ENCODE results near the gene PGAP3.

PGAP3 gene

DNA sequence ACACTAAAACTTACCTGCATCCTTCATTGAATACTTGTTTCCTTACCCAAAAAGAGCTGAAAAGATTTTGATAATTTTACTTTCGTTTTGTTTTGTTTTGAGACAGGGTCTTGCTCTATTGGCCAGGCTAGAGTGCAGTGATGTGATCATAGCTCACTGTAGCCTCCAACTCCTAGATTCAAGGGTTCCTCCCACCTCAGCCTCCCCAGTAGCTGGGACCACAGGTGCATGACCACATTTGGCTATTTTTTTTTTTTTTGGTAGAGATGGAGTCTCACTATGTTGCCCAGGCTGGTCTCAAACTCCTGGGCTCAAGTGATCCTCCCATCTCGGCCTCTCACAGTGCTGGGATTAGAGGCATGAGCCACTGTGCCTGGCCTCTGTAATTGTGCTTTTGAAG is 32.8 kb downstream of the PGAP3 start:
- no peak overlapping the region for H4K8ac ChIP-seq (ENCODE audit: low read depth, low read length)
- H2BK5ac ChIP-seq (ENCODE audit: low read length): no peak overlapping the region
- peaks cover 10% of the 10 kb centered on the region for H3K4me1 ChIP-seq (ENCODE audit: control insufficient read depth, low read depth, low read length)
- H3K56ac ChIP-seq (ENCODE audit: low read length): no peak overlapping the region
- H2BK15ac ChIP-seq (replicated peaks; ENCODE audit: low read depth): no peak overlapping the region
- no peak overlapping the region for H3K18ac ChIP-seq (ENCODE audit: low read length)
- no peak overlapping the region for H3K9ac ChIP-seq (ENCODE audit: low read length)
- H3K23ac ChIP-seq (ENCODE audit: low read length): no peak overlapping the region
- H3K36me3 ChIP-seq (ENCODE audit: control insufficient read depth, insufficient read depth, low read length): no peaks in the 10 kb centered on the region
- no peak overlapping the region for H3K4me3 ChIP-seq (ENCODE audit: low read length)
- no peak overlapping the region for H2AK5ac ChIP-seq (ENCODE audit: low read length)
- WGBS (ENCODE audit: extremely low coverage, insufficient coverage, low lambda C conversion rate): no CpG with 5 or more reads among the region's 2 CpGs
- H3K27me3 ChIP-seq (ENCODE audit: insufficient read depth, low read length, poor library complexity): no peaks in the 10 kb centered on the region
- no peak overlapping the region for H3K4me2 ChIP-seq (ENCODE audit: low read length)
- no peak overlapping the region for H3K4ac ChIP-seq (ENCODE audit: low read depth, low read length)
- H4K5ac ChIP-seq (ENCODE audit: low read length): no peak overlapping the region
- DNase-seq: no peak
- H2BK120ac ChIP-seq (ENCODE audit: low read depth, low read length): no peak overlapping the region
- H3K79me2 ChIP-seq (ENCODE audit: control insufficient read depth, insufficient read depth, low read length): no peaks in the 10 kb centered on the region
- no peak overlapping the region for H3K27ac ChIP-seq (ENCODE audit: low read depth, low read length)
- peaks cover 1% of the 10 kb centered on the region for H3K79me1 ChIP-seq (ENCODE audit: low read length)

- Histone ChIP-seq H3K18ac (ENCODE audit: low read length) (no peak overlapping the region), H3K9ac (ENCODE audit: low read length) (no peak overlapping the region), H2BK120ac (ENCODE audit: low read depth, low read length) (no peak overlapping the region), H3K56ac (ENCODE audit: low read length) (peak overlapping the region; percentile 65), H2AK5ac (ENCODE audit: low read length) (peak overlapping the region; percentile 22), H2BK15ac (replicated peaks; ENCODE audit: low read depth) (no peak overlapping the region), H4K5ac (ENCODE audit: low read length) (no peak overlapping the region), H3K4me1 (ENCODE audit: control insufficient read depth, low read depth, low read length) (peaks cover 10% of the 10 kb centered on the region), H3K27me3 (ENCODE audit: insufficient read depth, low read length, poor library complexity) (no peaks in the 10 kb centered on the region), H3K79me2 (ENCODE audit: control insufficient read depth, insufficient read depth, low read length) (no peaks in the 10 kb centered on the region), H3K79me1 (ENCODE audit: low read length) (peaks cover 1% of the 10 kb centered on the region), H3K27ac (ENCODE audit: low read depth, low read length) (no peak overlapping the region), H3K4me3 (ENCODE audit: low read length) (no peak overlapping the region), H3K4ac (ENCODE audit: low read depth, low read length) (no peak overlapping the region), H3K36me3 (ENCODE audit: control insufficient read depth, insufficient read depth, low read length) (no peaks in the 10 kb centered on the region), H3K23ac (ENCODE audit: low read length) (no peak overlapping the region), H4K8ac (ENCODE audit: low read depth, low read length) (no peak overlapping the region), H3K4me2 (ENCODE audit: low read length) (no peak overlapping the region), H2BK5ac (ENCODE audit: low read length) (no peak overlapping the region)
- WGBS (ENCODE audit: extremely low coverage, insufficient coverage, low lambda C conversion rate): no CpG with 5 or more reads among the region's 14 CpGs
- peak; percentile 84 for DNase-seq
These were observed 34.1 kb downstream of the PGAP3 start for GRCh38 chr17:39653662-39654331.

- no CpG with 5 or more reads among the region's 12 CpGs for WGBS (ENCODE audit: extremely low coverage, insufficient coverage, low lambda C conversion rate)
These were observed 34.6 kb downstream of the PGAP3 start for GRCh38 chr17:39653316-39653661.

GRCh38 chr17:39652587-39653315 is 35.1 kb downstream of the PGAP3 start:
- H4K8ac ChIP-seq (ENCODE audit: low read depth, low read length): no peak overlapping the region
- peak overlapping the region; percentile 55 for H2BK5ac ChIP-seq (ENCODE audit: low read length)
- peak; percentile 85 for DNase-seq
- H2AK5ac ChIP-seq (ENCODE audit: low read length): no peak overlapping the region
- no peak overlapping the region for H3K23ac ChIP-seq (ENCODE audit: low read length)
- H2BK15ac ChIP-seq (replicated peaks; ENCODE audit: low read depth): no peak overlapping the region
- H3K4me1 ChIP-seq (ENCODE audit: control insufficient read depth, low read depth, low read length): peaks cover 10% of the 10 kb centered on the region
- peak overlapping the region; percentile 66 for H3K27ac ChIP-seq (ENCODE audit: low read depth, low read length)
- H3K36me3 ChIP-seq (ENCODE audit: control insufficient read depth, insufficient read depth, low read length): no peaks in the 10 kb centered on the region
- no peak overlapping the region for H4K5ac ChIP-seq (ENCODE audit: low read length)
- peak overlapping the region; percentile 74 for H3K56ac ChIP-seq (ENCODE audit: low read length)
- no peaks in the 10 kb centered on the region for H3K27me3 ChIP-seq (ENCODE audit: insufficient read depth, low read length, poor library complexity)
- H2BK120ac ChIP-seq (ENCODE audit: low read depth, low read length): no peak overlapping the region
- no CpG with 5 or more reads among the region's 7 CpGs for WGBS (ENCODE audit: extremely low coverage, insufficient coverage, low lambda C conversion rate)
- no peaks in the 10 kb centered on the region for H3K79me2 ChIP-seq (ENCODE audit: control insufficient read depth, insufficient read depth, low read length)
- H3K18ac ChIP-seq (ENCODE audit: low read length): no peak overlapping the region
- peak overlapping the region; percentile 59 for H3K9ac ChIP-seq (ENCODE audit: low read length)
- H3K4me3 ChIP-seq (ENCODE audit: low read length): no peak overlapping the region
- H3K4ac ChIP-seq (ENCODE audit: low read depth, low read length): no peak overlapping the region
- H3K79me1 ChIP-seq (ENCODE audit: low read length): peaks cover 3% of the 10 kb centered on the region
- H3K4me2 ChIP-seq (ENCODE audit: low read length): no peak overlapping the region

More at GRCh38 chr17:39653316-39653661, 34.6 kb downstream of the PGAP3 start:
- Histone ChIP-seq H2AK5ac (ENCODE audit: low read length) (peak overlapping the region; percentile 22), H3K79me2 (ENCODE audit: control insufficient read depth, insufficient read depth, low read length) (no peaks in the 10 kb centered on the region), H4K5ac (ENCODE audit: low read length) (no peak overlapping the region), H3K27ac (ENCODE audit: low read depth, low read length) (peak overlapping the region; percentile 66), H3K4me1 (ENCODE audit: control insufficient read depth, low read depth, low read length) (peaks cover 10% of the 10 kb centered on the region), H3K4ac (ENCODE audit: low read depth, low read length) (no peak overlapping the region), H3K9ac (ENCODE audit: low read length) (peak overlapping the region; percentile 59), H3K4me2 (ENCODE audit: low read length) (no peak overlapping the region), H3K79me1 (ENCODE audit: low read length) (peaks cover 3% of the 10 kb centered on the region), H3K23ac (ENCODE audit: low read length) (no peak overlapping the region), H2BK120ac (ENCODE audit: low read depth, low read length) (no peak overlapping the region), H2BK15ac (replicated peaks; ENCODE audit: low read depth) (no peak overlapping the region), H3K36me3 (ENCODE audit: control insufficient read depth, insufficient read depth, low read length) (no peaks in the 10 kb centered on the region), H3K27me3 (ENCODE audit: insufficient read depth, low read length, poor library complexity) (no peaks in the 10 kb centered on the region), H3K18ac (ENCODE audit: low read length) (no peak overlapping the region), H3K4me3 (ENCODE audit: low read length) (no peak overlapping the region), H2BK5ac (ENCODE audit: low read length) (peak overlapping the region; percentile 55), H4K8ac (ENCODE audit: low read depth, low read length) (no peak overlapping the region), H3K56ac (ENCODE audit: low read length) (peak overlapping the region; percentile 65)
- DNase-seq: no peak

- Histone ChIP-seq H3K4me2 (ENCODE audit: low read length) (no peak overlapping the region), H3K79me2 (ENCODE audit: control insufficient read depth, insufficient read depth, low read length) (no peaks in the 10 kb centered on the region), H3K27me3 (ENCODE audit: insufficient read depth, low read length, poor library complexity) (no peaks in the 10 kb centered on the region), H4K8ac (ENCODE audit: low read depth, low read length) (no peak overlapping the region), H3K56ac (ENCODE audit: low read length) (peak overlapping the region; percentile 74), H3K36me3 (ENCODE audit: control insufficient read depth, insufficient read depth, low read length) (no peaks in the 10 kb centered on the region), H3K18ac (ENCODE audit: low read length) (no peak overlapping the region), H3K27ac (ENCODE audit: low read depth, low read length) (no peak overlapping the region), H2BK120ac (ENCODE audit: low read depth, low read length) (no peak overlapping the region), H2AK5ac (ENCODE audit: low read length) (no peak overlapping the region), H3K4me1 (ENCODE audit: control insufficient read depth, low read depth, low read length) (peaks cover 10% of the 10 kb centered on the region), H3K4ac (ENCODE audit: low read depth, low read length) (no peak overlapping the region), H3K9ac (ENCODE audit: low read length) (peak overlapping the region; percentile 49), H2BK15ac (replicated peaks; ENCODE audit: low read depth) (no peak overlapping the region), H3K4me3 (ENCODE audit: low read length) (no peak overlapping the region), H3K79me1 (ENCODE audit: low read length) (peaks cover 4% of the 10 kb centered on the region), H2BK5ac (ENCODE audit: low read length) (no peak overlapping the region), H4K5ac (ENCODE audit: low read length) (no peak overlapping the region), H3K23ac (ENCODE audit: low read length) (no peak overlapping the region)
- no peak for DNase-seq
- no CpG with 5 or more reads among the region's 8 CpGs for WGBS (ENCODE audit: extremely low coverage, insufficient coverage, low lambda C conversion rate)
These were observed 35.8 kb downstream of the PGAP3 start for GRCh38 chr17:39651923-39652586.
